SK-N-SH treated with all-trans-retinoic acid at 6 μM for 48 hours (cell line): ENCODE results near the gene KPNB1.

Experiments
- ARNTL ChIP-seq: fragments of 450-650 bp; formaldehyde crosslinking; IDR thresholded peaks from 2 replicates; pipeline ENCODE4 v1.5.0; 2020; ENCODE audit warnings: low read depth, mild to moderate bottlenecking, moderate library complexity, borderline replicate concordance
- CSDC2 ChIP-seq: fragments of 250-450 bp; sonication (Bioruptor Pico); IDR thresholded peaks from 2 replicates; pipeline ENCODE4 v1.5.0; 2020; ENCODE audit warnings: mild to moderate bottlenecking, moderate library complexity
- GLIS3 ChIP-seq: fragments of 250-450 bp; sonication (Bioruptor Pico); IDR thresholded peaks from 2 replicates; pipeline ENCODE4 v1.5.0; 2020; ENCODE audit warnings: mild to moderate bottlenecking, moderate library complexity
- ISL1 ChIP-seq: fragments of 250-450 bp; sonication (Bioruptor Pico); IDR thresholded peaks from 2 replicates; pipeline ENCODE4 v2.1.2; 2022; ENCODE audit warnings: mild to moderate bottlenecking, moderate library complexity
- OSR1 ChIP-seq: fragments of 250-450 bp; sonication (Bioruptor Pico); IDR thresholded peaks from 2 replicates; pipeline ENCODE4 v1.8.0; 2022; ENCODE audit warnings: moderate library complexity, mild to moderate bottlenecking, inconsistent platforms
- RARB ChIP-seq: fragments of 250-450 bp; sonication (Bioruptor Pico); IDR thresholded peaks from 2 replicates; pipeline ENCODE4 v1.8.0; 2021; ENCODE audit warnings: mild to moderate bottlenecking, moderate library complexity
- TOX ChIP-seq: fragments of 250-450 bp; sonication (Bioruptor Pico); IDR thresholded peaks from 2 replicates; pipeline ENCODE4 v1.8.0; 2021; ENCODE audit warnings: mild to moderate bottlenecking, moderate library complexity, borderline replicate concordance
- ZC3H10 ChIP-seq: fragments of 250-450 bp; sonication (Bioruptor Pico); IDR thresholded peaks from 2 replicates; pipeline ENCODE4 v1.5.1; 2021; ENCODE audit warnings: mild to moderate bottlenecking, moderate library complexity
- ZFP30 ChIP-seq: fragments of 450-650 bp; formaldehyde crosslinking; IDR thresholded peaks from 2 replicates; pipeline ENCODE4 v1.5.0; 2022; ENCODE audit warnings: mild to moderate bottlenecking, moderate library complexity
- ZNF8 ChIP-seq: fragments of 450-650 bp; formaldehyde crosslinking; IDR thresholded peaks from 2 replicates; pipeline ENCODE4 v1.5.0; 2020; ENCODE audit warnings: mild to moderate bottlenecking, moderate library complexity
- TF ChIP-seq, protein P1 (sequence below): fragments of 250-450 bp; sonication (Bioruptor Pico); IDR thresholded peaks from 2 replicates; pipeline ENCODE4 v1.5.0; 2020; ENCODE audit warnings: mild to moderate bottlenecking, moderate library complexity
- TF ChIP-seq, protein P2 (sequence below): fragments of 250-450 bp; sonication (Bioruptor Pico); IDR thresholded peaks from 2 replicates; pipeline ENCODE4 v1.5.1; 2020; ENCODE audit warnings: low read depth, mild to moderate bottlenecking, moderate library complexity
- TF ChIP-seq, protein P3 (sequence below): fragments of 250-450 bp; sonication (Bioruptor Pico); IDR thresholded peaks from 2 replicates; pipeline ENCODE4 v1.8.0; 2021; ENCODE audit warnings: low read depth, mild to moderate bottlenecking, moderate library complexity, borderline replicate concordance

DNA sequence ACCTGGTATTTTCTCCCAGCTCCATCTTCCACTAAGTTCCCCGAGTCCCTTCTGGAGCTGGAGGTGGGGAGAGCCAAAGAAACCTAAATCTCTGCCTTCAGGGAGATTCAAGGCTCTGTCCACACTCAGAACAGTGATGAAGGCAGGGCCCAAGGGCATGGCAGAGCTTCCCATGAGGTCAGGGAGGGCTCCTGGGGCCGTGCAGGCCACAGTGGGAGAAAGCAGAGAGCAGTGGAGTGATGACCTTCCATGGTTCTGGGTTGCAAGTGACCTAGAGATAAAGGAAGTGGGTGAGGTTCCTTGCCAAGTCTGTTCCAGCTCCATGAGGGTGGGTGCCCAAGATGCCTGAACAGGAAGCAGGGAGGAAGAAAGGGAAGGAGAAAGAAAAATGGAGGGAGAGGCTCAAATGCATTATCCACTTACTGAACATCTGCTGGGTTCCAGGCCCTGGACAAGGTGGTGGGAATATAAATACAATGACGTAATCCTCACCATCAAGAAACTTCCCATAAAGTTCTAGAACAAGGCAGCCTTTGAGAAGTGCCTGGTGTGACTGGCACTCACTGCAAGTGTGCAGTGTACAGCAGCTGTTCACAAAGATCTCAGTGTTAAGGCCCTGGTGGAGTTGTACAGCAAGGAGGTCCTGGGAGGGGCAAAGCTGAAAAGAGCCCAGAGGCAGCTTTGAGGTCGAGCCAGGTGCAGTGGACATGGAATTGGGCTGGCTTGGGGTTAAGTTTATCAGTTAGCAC lies 57.5 kb downstream of the KPNB1 start:
- no peak for TF ChIP-seq ZNF8 (CRISPR knock-in tag)
- no peak for TF ChIP-seq ARNTL (CRISPR knock-in tag)
- TF ChIP-seq RARB (CRISPR knock-in tag), result no peak
- TF ChIP-seq, protein P1, sequence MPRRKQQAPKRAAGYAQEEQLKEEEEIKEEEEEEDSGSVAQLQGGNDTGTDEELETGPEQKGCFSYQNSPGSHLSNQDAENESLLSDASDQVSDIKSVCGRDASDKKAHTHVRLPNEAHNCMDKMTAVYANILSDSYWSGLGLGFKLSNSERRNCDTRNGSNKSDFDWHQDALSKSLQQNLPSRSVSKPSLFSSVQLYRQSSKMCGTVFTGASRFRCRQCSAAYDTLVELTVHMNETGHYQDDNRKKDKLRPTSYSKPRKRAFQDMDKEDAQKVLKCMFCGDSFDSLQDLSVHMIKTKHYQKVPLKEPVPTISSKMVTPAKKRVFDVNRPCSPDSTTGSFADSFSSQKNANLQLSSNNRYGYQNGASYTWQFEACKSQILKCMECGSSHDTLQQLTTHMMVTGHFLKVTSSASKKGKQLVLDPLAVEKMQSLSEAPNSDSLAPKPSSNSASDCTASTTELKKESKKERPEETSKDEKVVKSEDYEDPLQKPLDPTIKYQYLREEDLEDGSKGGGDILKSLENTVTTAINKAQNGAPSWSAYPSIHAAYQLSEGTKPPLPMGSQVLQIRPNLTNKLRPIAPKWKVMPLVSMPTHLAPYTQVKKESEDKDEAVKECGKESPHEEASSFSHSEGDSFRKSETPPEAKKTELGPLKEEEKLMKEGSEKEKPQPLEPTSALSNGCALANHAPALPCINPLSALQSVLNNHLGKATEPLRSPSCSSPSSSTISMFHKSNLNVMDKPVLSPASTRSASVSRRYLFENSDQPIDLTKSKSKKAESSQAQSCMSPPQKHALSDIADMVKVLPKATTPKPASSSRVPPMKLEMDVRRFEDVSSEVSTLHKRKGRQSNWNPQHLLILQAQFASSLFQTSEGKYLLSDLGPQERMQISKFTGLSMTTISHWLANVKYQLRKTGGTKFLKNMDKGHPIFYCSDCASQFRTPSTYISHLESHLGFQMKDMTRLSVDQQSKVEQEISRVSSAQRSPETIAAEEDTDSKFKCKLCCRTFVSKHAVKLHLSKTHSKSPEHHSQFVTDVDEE (CRISPR knock-in tag), result no peak
- TF ChIP-seq OSR1 (CRISPR knock-in tag), result no peak
- no peak for TF ChIP-seq ZFP30 (CRISPR knock-in tag)
- no peak for TF ChIP-seq TOX (CRISPR knock-in tag)
- TF ChIP-seq, protein P2, sequence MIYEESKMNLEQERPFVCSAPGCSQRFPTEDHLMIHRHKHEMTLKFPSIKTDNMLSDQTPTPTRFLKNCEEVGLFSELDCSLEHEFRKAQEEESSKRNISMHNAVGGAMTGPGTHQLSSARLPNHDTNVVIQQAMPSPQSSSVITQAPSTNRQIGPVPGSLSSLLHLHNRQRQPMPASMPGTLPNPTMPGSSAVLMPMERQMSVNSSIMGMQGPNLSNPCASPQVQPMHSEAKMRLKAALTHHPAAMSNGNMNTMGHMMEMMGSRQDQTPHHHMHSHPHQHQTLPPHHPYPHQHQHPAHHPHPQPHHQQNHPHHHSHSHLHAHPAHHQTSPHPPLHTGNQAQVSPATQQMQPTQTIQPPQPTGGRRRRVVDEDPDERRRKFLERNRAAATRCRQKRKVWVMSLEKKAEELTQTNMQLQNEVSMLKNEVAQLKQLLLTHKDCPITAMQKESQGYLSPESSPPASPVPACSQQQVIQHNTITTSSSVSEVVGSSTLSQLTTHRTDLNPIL, result no peak
- TF ChIP-seq ISL1, result no peak
- TF ChIP-seq, protein P3, sequence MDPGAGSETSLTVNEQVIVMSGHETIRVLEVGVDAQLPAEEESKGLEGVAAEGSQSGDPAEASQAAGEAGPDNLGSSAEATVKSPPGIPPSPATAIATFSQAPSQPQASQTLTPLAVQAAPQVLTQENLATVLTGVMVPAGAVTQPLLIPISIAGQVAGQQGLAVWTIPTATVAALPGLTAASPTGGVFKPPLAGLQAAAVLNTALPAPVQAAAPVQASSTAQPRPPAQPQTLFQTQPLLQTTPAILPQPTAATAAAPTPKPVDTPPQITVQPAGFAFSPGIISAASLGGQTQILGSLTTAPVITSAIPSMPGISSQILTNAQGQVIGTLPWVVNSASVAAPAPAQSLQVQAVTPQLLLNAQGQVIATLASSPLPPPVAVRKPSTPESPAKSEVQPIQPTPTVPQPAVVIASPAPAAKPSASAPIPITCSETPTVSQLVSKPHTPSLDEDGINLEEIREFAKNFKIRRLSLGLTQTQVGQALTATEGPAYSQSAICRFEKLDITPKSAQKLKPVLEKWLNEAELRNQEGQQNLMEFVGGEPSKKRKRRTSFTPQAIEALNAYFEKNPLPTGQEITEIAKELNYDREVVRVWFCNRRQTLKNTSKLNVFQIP (CRISPR knock-in tag), result no peak
- TF ChIP-seq GLIS3, result no peak
- no peak for TF ChIP-seq CSDC2 (CRISPR knock-in tag)
- no peak for TF ChIP-seq ZC3H10
